Measurements from ENCODE around the gene DAP.
"Not testable (repeated sequence)": the region's sequence is repeated elsewhere in the genome, so short reads cannot be mapped to it uniquely, and the experiment has no call there.

Gene DAP

GRCh38 chr5:10733426-10733825, 27.6 kb downstream of the DAP start:
- DNase-seq = no peak

DNA sequence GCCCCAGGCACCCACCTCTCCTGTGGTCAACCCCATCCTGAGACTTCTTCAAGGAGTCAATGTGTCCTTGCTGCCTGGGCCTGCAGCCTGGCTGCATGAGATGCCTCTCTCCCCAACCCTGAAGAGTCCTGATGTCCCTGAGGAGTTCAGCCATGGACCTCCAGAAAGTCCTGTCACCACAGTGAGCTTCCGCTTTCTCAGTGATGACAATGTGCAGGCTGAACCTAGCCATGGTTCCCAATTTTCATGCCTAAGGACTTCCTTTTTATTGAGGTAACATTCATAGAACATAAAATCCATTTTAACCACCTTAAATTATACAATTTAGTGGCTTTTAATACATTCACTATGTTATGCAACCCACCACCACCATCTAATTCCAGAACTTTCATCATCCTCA, 29.1 kb downstream of the DAP start:
- DNase-seq = no peak

GRCh38 chr5:10730043-10730351, 31.0 kb downstream of the DAP start:
- no peak for DNase-seq

- no peak for DNase-seq
Observed at GRCh38 chr5:10729320-10730042, 31.6 kb downstream of the DAP start.

GRCh38 chr5:10728679-10729078, 32.4 kb downstream of the DAP start:
- no peak for DNase-seq

GRCh38 chr5:10727861-10728260, 33.2 kb downstream of the DAP start:
- no peak for DNase-seq

DNA sequence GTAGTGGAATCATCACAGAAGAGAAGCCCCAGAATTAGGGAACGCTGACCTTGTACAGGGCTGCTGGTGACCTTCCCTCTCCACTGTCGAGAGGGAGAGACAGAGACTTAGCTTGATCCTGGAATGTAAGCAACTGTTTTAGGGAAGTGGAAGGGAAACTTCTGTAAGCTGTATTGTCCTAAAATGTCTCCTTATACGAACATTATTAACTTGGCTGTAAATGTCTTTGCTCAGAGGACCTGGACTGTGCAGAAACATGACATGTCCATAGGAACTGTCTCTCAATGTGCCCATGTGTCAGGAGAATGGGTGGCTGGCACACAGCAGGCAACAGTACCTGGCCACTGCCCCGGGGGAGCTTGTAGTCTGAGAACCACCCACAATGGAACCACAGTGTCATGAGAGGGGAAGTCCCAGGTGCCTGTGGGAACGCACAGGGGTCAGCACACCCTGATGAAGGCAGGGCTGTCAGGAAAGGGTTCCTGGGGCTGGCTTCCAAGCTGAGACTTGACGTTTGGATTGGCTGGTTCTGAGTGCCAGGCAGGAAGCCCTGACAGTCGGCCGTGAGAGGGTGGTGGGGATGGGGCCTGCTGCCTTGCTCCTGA, 34.0 kb downstream of the DAP start:
- DNase-seq = no peak

DNA sequence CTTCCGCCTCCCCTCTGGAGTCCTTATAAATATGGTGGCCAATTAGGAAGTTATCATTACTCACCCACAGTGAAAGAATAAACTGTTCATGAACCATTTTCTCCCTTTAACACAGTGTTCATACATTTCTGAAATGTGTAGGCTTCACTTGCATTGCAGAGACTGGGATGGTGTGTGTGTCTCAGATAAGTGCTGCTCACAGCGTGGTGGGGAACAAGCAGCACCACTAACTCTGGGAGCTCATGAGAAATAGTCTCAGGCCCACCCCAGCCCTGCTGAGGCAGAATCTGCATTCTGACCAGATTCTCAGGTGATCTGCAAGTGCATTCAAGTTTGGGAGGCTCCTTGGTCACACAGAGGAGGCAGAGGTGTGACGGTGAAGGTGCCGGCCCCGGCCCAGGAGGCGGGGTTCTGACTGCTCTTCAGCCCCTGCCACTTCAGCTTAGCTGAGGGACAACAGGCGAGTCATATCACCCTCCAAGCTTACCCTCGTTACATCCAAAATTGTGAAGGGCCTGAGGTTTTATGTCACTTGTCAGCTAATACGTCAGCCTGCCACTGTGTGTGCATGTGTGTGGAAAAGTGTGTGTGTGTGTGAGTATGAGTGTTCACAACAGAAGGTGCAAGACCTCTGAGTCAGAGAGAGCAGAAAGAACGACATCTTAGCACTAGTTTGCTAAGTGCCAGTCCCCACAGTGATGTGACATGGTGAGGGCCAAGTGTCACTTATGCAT, 34.7 kb downstream of the DAP start:
- no peak for DNase-seq

DNA sequence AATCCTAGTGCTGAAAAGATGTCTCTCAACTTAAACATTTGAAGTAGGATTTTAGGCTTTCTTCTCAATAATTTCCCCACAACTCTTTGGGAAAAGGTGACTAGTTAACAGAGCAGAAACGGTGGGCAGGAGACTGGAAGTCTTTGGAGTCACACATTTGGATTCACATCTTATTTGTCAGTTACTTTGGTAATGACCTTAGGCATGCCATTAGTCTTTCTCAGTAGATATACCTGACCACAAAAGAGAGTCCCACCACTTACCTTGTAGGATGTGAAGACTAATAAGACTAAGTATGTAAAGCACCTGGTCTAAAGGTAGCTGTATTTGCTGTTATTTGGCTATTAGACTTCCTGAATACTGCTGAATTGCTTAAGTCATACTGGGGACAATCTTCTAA, 35.4 kb downstream of the DAP start:
- DNase-seq = no peak

- no peak for DNase-seq
Observed at GRCh38 chr5:10724781-10725507, 36.1 kb downstream of the DAP start.

DNA sequence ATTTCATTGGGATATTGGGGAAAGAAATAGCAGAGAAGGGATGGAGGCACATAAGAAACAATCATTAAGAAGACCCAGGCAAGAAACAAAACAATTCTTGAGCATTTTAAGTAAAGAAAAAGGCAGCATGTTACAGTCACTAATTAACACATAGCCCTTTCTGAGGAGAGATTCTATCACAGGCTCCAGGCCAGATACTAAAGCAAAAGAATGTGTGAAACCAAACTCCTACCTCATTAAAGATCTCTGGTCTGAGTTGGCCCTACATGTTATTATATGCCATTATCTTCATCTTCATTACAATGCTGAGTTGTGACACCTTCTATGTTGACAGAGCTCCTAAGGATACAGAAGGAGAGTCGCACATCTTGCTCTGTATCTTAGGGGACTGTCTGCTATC, 37.5 kb downstream of the DAP start:
- no peak for DNase-seq

DNA sequence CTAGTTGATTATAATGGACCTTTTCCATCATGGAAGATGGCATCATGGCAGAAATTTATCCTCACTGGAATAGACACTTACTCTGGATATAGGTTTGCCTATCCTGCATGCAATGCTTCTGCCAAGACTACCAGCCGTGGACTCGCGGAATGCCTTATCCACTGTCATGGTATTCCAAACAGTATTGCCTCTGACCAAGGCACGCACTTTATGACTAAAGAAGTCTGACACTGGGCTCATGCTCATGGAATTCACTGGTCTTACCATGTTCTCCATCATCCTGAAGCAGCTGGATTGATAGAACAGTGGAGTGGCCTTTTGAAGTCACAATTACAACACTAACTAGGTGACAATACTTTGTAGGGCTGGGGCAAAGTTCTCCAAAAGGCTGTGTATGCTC, 40.3 kb downstream of the DAP start:
- not testable (repeated sequence) for DNase-seq

DNA sequence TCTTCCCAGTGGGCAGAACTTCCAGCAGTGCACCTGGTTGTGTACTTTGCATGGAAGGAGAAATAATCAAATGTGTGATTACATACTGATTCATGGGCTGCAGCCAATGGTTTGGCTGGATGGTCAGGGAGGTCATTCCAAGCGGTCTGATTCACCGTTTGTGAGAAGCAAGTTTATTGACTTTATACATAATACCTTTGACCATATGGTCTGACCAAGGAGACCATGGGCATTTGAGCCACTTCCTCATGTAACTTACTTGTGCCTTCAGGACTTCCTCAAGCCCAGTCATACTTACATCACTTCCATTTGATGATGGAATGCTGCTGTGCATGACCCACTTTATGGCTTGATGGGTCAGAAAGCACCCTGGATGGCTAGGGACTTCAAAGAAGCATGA, 41.1 kb downstream of the DAP start:
- no peak for DNase-seq

- DNase-seq = not testable (repeated sequence)
Observed at GRCh38 chr5:10718617-10719016, 42.4 kb downstream of the DAP start.

GRCh38 chr5:10716825-10717224, 44.2 kb downstream of the DAP start:
- DNase-seq = not testable (repeated sequence)

DNA sequence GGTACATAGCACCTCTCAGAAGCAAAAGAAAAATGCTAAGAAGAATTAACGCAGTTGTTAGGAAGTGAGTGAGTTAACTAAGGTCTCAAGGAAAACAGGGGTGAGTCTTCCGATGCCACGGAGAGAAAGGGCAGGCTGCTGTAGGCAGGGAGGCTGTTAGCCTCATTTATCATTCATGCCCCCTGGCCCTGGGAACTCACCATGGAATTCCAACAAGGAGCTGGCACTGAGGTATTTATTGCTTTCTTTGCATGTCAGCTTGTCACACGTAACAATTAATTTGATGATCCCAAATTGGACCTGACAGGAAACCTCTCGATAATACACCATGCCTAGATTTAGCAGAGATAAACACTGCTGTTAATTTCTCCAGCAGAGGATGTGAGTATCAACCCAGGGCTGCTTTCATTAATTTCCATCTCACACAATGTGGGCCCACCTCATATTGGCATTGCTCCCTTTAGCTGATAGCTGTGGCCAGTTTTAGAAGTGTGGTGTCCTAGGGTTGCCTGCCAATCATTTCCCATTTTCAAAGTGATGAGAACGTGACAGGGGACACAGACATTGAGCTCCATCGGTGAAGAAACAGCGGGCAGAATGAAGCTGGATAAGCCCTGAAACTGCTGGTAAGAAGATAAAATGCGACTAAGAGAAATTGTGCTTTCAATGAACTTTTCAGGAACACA, 45.3 kb downstream of the DAP start:
- no peak for DNase-seq

DNA sequence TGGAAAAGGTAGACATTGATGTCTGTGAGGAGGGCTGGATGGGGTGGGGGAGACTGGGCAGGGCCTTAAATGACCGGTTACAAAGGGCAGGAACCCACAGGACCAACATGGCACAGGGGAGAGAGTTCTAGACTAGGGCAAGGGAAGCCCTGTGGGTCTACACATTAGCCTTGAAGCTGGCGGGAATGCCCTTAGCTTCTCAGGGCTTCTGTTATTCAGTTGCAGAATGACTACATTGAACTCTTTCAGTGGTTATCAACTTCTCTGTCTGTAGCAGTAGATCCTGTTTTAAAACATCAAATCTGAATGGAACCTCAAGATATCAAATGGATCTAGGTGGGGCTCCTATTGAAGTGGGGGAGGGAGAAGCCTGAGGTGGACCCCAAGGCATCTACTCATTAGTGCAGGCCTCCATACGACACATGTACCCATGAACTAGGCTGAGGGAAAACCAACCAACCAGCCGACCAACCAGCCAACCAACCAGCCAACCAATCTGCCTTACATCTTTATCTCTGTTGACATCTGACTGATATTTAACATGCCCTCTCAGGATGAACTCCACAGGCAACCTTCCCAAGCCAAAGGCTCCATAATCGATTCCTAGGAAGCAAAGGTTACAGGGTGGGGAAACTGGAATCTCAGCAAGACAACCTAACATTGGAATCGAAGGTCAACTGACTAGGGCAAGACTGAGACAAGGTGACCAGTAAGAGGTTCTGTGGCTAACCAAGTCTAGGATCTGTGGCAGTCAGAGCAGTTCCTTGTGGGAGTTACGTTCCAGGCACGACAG, 48.3 kb downstream of the DAP start:
- DNase-seq = no peak

- no peak for DNase-seq
Observed at GRCh38 chr5:10711562-10711961, 49.5 kb downstream of the DAP start.

- DNase-seq = no peak
Observed at GRCh38 chr5:10710513-10711128, 50.4 kb downstream of the DAP start.

DNA sequence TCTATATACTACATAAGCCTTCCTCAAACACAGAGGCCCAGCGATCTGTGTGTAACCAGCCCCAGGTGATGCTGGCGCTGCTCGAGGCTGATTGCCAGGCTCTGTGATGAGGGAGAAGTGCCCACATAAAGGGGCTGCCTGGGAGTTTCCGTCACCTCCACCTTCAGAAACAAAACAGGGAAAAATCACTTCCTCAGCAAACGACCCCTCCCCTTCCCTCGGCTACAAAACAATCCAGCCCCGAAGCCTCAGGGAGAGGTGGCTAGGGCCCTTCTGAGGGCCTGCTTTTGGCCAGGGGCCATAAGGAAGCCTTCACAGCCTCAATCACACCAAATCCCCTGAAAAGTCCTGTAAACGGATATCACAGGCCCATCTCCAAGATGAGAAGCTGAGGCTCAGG, 51.1 kb downstream of the DAP start:
- DNase-seq = no peak

- no peak for DNase-seq
Observed at GRCh38 chr5:10709409-10709808, 51.6 kb downstream of the DAP start.

Measured in activated CD4-positive, CD25-positive, alpha-beta regulatory T cell (primary cell).